ENCODE data around the gene ROBO1.

GRCh38 chr3:78569804-78570203 is 1198.0 kb downstream of the ROBO1 start:
- TF ChIP-seq EZH2 (IDR thresholded peaks at IDR 0.05), result no peak
- no peak for TF ChIP-seq POLR2AphosphoS5 (IDR thresholded peaks at IDR 0.05; ENCODE audit: borderline replicate concordance, low read depth, low read length)

All from SK-N-MC (cell line).